ENCODE data around the gene OR5P2.

- TF ChIP-seq CTCF (IDR thresholded peaks at IDR 0.05; ENCODE audit: insufficient read depth, low read length, poor library complexity, severe bottlenecking), result no peak
- no peak for TF ChIP-seq EZH2phosphoT487 (conservative IDR thresholded peaks at IDR 0.05; ENCODE audit: low read length)
These were observed 36.8 kb upstream of the OR5P2 start for GRCh38 chr11:7833527-7833926.
